A549 (cell line): Measurements from ENCODE around the gene CLDND1. TPM values are rescaled to one million over a fixed set of nuclear protein-coding genes. Genes with fewer than 3 reads are reported as not detected.

Source experiments
- ATAC-seq, 2 experiments: fragments of 200-7000 bp in 1 of 2; fragments of >200 bp in 1 of 2; cut with Nextera tagmentation in 1 of 2; cut with Tn5 transposase in 1 of 2; 3 replicates each; pipeline versions ENCODE4 v1.8.0 to v1.9.1; 2018 to 2020; ENCODE audit warnings: mild to moderate bottlenecking in 1 of 2, moderate library complexity in 1 of 2
- CTCF ChIA-PET: fragments of 300-600 bp; sonication (Branson Sonifier 250); formaldehyde crosslinking; extraction: SDS; loops from one replicate; lab custom pipeline; 2021; ENCODE audit warnings: antibody characterized with exemption, inconsistent platforms; lab: Yijun Ruan, JAX
- POLR2A ChIA-PET: fragments of 350-600 bp; formaldehyde crosslinking; extraction: SDS; loops from one replicate; lab custom pipeline; 2021; ENCODE audit warnings: antibody characterized with exemption, inconsistent platforms; lab: Yijun Ruan, JAX
- DNase-seq, 2 experiments: peaks; one replicate each; pipeline versions ENCODE4 v3.0.0 to v3.0.0-alpha.2; 2011 to 2016; ENCODE audit warnings: low read depth in 1 of 2, low spot score in 1 of 2
- FAIRE-seq: peaks from 2 replicates; lab custom pipeline; 2011; peaks lifted over from hg19 to GRCh38; lab: Jason Lieb, UNC
- H3K27ac ChIP-seq, 2 experiments: fragments of >200 bp; sonication (Bioruptor Twin); formaldehyde crosslinking; 3 replicates each; pipeline ENCODE4 v1.5.1; 2016 to 2017
- H3K4me1 ChIP-seq: fragments of >200 bp; sonication (Bioruptor Twin); formaldehyde crosslinking; 3 replicates; pipeline ENCODE4 v1.6.1; 2016
- H3K4me2 ChIP-seq: fragments of >200 bp; sonication (Bioruptor Twin); formaldehyde crosslinking; 3 replicates; pipeline ENCODE4 v1.6.1; 2016
- H3K4me3 ChIP-seq: fragments of >200 bp; sonication (Bioruptor Twin); formaldehyde crosslinking; 3 replicates; pipeline ENCODE4 v1.5.1; 2016
- H3K9me3 ChIP-seq: fragments of >200 bp; sonication (Bioruptor Twin); formaldehyde crosslinking; 3 replicates; pipeline ENCODE4 v1.6.1; 2016
- BHLHE40 ChIP-seq: IDR thresholded peaks from 2 replicates; pipeline ENCODE4 v1.6.1; 2012; ENCODE audit warnings: low read depth, low read length, inconsistent platforms
- CBX2 ChIP-seq: fragments of 200-600 bp; sonication (generic); IDR thresholded peaks from 2 replicates; pipeline ENCODE4 v1.6.1; 2016; ENCODE audit warnings: low read depth, mild to moderate bottlenecking, borderline replicate concordance
- FOSL2 ChIP-seq, 2 experiments: fragments of 450-650 bp in 1 of 2; fragments of >200 bp in 1 of 2; sonication (Bioruptor Twin) in 1 of 2; formaldehyde crosslinking; IDR thresholded peaks; 2 replicates each; pipeline versions ENCODE4 v1.5.0 to v1.6.1; 2016 to 2020; ENCODE audit warnings: mild to moderate bottlenecking in 1 of 2, moderate library complexity in 1 of 2
- GATA3 ChIP-seq: IDR thresholded peaks from 2 replicates; pipeline ENCODE4 v1.6.1; 2012; ENCODE audit warnings: borderline replicate concordance
- HDAC2 ChIP-seq: fragments of 200-600 bp; sonication (generic); IDR thresholded peaks from 2 replicates; pipeline ENCODE4 v1.6.1; 2016
- HOXB5 ChIP-seq: fragments of 250-450 bp; sonication (Bioruptor Pico); IDR thresholded peaks from 2 replicates; pipeline ENCODE4 v1.5.0; 2020; ENCODE audit warnings: mild to moderate bottlenecking, moderate library complexity
- MAFK ChIP-seq: fragments of 450-650 bp; IDR thresholded peaks from 2 replicates; pipeline ENCODE4 v1.6.1; 2014; ENCODE audit not compliant: partially characterized antibody
- PHF8 ChIP-seq: fragments of 200-600 bp; sonication (generic); IDR thresholded peaks from 2 replicates; pipeline ENCODE4 v1.6.1; 2016; ENCODE audit warnings: low read depth, mild to moderate bottlenecking, antibody characterized with exemption, moderate library complexity, borderline replicate concordance
- RCOR1 ChIP-seq: fragments of 150-350 bp; IDR thresholded peaks from 2 replicates; pipeline ENCODE4 v1.6.1; 2014; ENCODE audit warnings: antibody characterized with exemption, low read length, low read depth
- SMC3 ChIP-seq: fragments of >200 bp; sonication (Bioruptor Twin); formaldehyde crosslinking; IDR thresholded peaks from 3 replicates; pipeline ENCODE4 v1.6.1; 2018; ENCODE audit warnings: inconsistent platforms
- ZFP36 ChIP-seq: fragments of 450-650 bp; IDR thresholded peaks from 2 replicates; pipeline ENCODE4 v1.6.1; 2014; ENCODE audit warnings: borderline replicate concordance; ENCODE audit not compliant: partially characterized antibody
- ZNF302 ChIP-seq: fragments of 250-450 bp; sonication (Bioruptor Pico); IDR thresholded peaks from 2 replicates; pipeline ENCODE4 v1.9.0; 2021; ENCODE audit warnings: inconsistent platforms, mild to moderate bottlenecking, moderate library complexity
- WGBS: methylation state at CpG from one replicate; pipeline ENCODE4 v1.1.6; 2017; ENCODE audit errors: missing lambda C conversion rate; 5-methylcytosine and 5-hydroxymethylcytosine counted together
- polyA plus RNA-seq, 4 experiments: library from polyadenylated mRNA; depleted of rRNA in 3 of 4; stranded (reverse); fragments of >200 nt; fragmentation: RNase III in 1 of 4; extraction: RNeasy Plus Mini Kit Qiagen cat#74134 plus additional on column Dnase treatment in 1 of 4; gene quantifications; 2 replicates in 3 of 4; 3 replicates in 1 of 4; pipeline ENCODE4 v1.2.3, GENCODE V29; 2011 to 2017
- TF ChIP-seq, protein P1 (sequence below): fragments of 250-450 bp; sonication (Bioruptor Pico); IDR thresholded peaks from 2 replicates; pipeline ENCODE4 v1.5.0; 2020; ENCODE audit warnings: low read depth, mild to moderate bottlenecking, moderate library complexity
- TF ChIP-seq, protein P2 (sequence below): fragments of 150-350 bp; IDR thresholded peaks from 2 replicates; pipeline ENCODE4 v1.6.1; 2014; ENCODE audit warnings: low read depth, mild to moderate bottlenecking, low read length
- TF ChIP-seq, protein P3 (sequence below): fragments of 200-600 bp; sonication (generic); IDR thresholded peaks from 2 replicates; pipeline ENCODE4 v1.6.1; 2016; ENCODE audit warnings: antibody characterized with exemption, mild to moderate bottlenecking, moderate library complexity
- TF ChIP-seq, protein P4 (sequence below): fragments of >200 bp; sonication (Bioruptor Twin); formaldehyde crosslinking; IDR thresholded peaks from 3 replicates; pipeline ENCODE4 v1.5.1; 2016
- TF ChIP-seq, protein P5 (sequence below): fragments of 250-450 bp; sonication (Bioruptor Pico); IDR thresholded peaks from 2 replicates; pipeline ENCODE4 v1.5.0; 2021; ENCODE audit warnings: mild to moderate bottlenecking, moderate library complexity, borderline replicate concordance

Gene CLDND1
- polyA plus RNA-seq, 2 of the 4 experiments (the other 2 are of a cell fraction), result 49.0 to 150 TPM

- Histone ChIP-seq H3K4me3 (no peak overlapping the region), H3K4me1 (no peaks in the 10 kb centered on the region), H3K27ac (no peak overlapping the region), H3K4me2 (no peak overlapping the region), H3K9me3 (no peaks in the 10 kb centered on the region)
- CTCF ChIA-PET, result interaction anchor here (0.8 kb wide), 1 partner anchor 16 kb away, joined by 3 read pairs; no protein-coding TSS in a partner anchor
- DNase-seq (no peak), ATAC-seq (no peak), FAIRE-seq (no peak)
- 3% methylated on average over 6 of the region's 6 CpGs for WGBS
- POLR2A ChIA-PET, result interaction anchor here (0.7 kb wide), 1 partner anchor 36 kb away, joined by 4 read pairs; the partner anchor contains the start of gene CLDND1
- TF ChIP-seq GATA3, result no peak
- no peak for TF ChIP-seq BHLHE40
- no peak for TF ChIP-seq SMC3
- TF ChIP-seq, protein P1, sequence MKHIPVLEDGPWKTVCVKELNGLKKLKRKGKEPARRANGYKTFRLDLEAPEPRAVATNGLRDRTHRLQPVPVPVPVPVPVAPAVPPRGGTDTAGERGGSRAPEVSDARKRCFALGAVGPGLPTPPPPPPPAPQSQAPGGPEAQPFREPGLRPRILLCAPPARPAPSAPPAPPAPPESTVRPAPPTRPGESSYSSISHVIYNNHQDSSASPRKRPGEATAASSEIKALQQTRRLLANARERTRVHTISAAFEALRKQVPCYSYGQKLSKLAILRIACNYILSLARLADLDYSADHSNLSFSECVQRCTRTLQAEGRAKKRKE (CRISPR knock-in tag), result no peak
- TF ChIP-seq ZFP36, result no peak
- TF ChIP-seq, protein P2, sequence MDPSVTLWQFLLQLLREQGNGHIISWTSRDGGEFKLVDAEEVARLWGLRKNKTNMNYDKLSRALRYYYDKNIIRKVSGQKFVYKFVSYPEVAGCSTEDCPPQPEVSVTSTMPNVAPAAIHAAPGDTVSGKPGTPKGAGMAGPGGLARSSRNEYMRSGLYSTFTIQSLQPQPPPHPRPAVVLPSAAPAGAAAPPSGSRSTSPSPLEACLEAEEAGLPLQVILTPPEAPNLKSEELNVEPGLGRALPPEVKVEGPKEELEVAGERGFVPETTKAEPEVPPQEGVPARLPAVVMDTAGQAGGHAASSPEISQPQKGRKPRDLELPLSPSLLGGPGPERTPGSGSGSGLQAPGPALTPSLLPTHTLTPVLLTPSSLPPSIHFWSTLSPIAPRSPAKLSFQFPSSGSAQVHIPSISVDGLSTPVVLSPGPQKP, result no peak
- no peak for TF ChIP-seq MAFK
- no peak for TF ChIP-seq HOXB5 (CRISPR knock-in tag)
- TF ChIP-seq HDAC2, result no peak
- TF ChIP-seq, protein P3, sequence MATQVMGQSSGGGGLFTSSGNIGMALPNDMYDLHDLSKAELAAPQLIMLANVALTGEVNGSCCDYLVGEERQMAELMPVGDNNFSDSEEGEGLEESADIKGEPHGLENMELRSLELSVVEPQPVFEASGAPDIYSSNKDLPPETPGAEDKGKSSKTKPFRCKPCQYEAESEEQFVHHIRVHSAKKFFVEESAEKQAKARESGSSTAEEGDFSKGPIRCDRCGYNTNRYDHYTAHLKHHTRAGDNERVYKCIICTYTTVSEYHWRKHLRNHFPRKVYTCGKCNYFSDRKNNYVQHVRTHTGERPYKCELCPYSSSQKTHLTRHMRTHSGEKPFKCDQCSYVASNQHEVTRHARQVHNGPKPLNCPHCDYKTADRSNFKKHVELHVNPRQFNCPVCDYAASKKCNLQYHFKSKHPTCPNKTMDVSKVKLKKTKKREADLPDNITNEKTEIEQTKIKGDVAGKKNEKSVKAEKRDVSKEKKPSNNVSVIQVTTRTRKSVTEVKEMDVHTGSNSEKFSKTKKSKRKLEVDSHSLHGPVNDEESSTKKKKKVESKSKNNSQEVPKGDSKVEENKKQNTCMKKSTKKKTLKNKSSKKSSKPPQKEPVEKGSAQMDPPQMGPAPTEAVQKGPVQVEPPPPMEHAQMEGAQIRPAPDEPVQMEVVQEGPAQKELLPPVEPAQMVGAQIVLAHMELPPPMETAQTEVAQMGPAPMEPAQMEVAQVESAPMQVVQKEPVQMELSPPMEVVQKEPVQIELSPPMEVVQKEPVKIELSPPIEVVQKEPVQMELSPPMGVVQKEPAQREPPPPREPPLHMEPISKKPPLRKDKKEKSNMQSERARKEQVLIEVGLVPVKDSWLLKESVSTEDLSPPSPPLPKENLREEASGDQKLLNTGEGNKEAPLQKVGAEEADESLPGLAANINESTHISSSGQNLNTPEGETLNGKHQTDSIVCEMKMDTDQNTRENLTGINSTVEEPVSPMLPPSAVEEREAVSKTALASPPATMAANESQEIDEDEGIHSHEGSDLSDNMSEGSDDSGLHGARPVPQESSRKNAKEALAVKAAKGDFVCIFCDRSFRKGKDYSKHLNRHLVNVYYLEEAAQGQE, result no peak
- TF ChIP-seq CBX2, result no peak
- TF ChIP-seq, protein P4, sequence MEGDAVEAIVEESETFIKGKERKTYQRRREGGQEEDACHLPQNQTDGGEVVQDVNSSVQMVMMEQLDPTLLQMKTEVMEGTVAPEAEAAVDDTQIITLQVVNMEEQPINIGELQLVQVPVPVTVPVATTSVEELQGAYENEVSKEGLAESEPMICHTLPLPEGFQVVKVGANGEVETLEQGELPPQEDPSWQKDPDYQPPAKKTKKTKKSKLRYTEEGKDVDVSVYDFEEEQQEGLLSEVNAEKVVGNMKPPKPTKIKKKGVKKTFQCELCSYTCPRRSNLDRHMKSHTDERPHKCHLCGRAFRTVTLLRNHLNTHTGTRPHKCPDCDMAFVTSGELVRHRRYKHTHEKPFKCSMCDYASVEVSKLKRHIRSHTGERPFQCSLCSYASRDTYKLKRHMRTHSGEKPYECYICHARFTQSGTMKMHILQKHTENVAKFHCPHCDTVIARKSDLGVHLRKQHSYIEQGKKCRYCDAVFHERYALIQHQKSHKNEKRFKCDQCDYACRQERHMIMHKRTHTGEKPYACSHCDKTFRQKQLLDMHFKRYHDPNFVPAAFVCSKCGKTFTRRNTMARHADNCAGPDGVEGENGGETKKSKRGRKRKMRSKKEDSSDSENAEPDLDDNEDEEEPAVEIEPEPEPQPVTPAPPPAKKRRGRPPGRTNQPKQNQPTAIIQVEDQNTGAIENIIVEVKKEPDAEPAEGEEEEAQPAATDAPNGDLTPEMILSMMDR, result no peak
- no peak for TF ChIP-seq FOSL2 (IDR thresholded peaks at IDR 0.05)
- TF ChIP-seq FOSL2 (CRISPR knock-in tag; IDR thresholded peaks at IDR 0.05), result no peak
- no peak for TF ChIP-seq RCOR1
- no peak for TF ChIP-seq PHF8
- TF ChIP-seq, protein P5, sequence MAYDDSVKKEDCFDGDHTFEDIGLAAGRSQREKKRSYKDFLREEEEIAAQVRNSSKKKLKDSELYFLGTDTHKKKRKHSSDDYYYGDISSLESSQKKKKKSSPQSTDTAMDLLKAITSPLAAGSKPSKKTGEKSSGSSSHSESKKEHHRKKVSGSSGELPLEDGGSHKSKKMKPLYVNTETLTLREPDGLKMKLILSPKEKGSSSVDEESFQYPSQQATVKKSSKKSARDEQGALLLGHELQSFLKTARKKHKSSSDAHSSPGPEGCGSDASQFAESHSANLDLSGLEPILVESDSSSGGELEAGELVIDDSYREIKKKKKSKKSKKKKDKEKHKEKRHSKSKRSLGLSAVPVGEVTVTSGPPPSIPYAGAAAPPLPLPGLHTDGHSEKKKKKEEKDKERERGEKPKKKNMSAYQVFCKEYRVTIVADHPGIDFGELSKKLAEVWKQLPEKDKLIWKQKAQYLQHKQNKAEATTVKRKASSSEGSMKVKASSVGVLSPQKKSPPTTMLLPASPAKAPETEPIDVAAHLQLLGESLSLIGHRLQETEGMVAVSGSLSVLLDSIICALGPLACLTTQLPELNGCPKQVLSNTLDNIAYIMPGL (CRISPR knock-in tag), result no peak
- no peak for TF ChIP-seq ZNF302 (CRISPR knock-in tag)
These were observed 35.6 kb upstream of the CLDND1 start for GRCh38 chr3:98558100-98558827.
